CD14-positive monocyte (primary cell): ENCODE data around the gene HSD17B4. TPM values are rescaled to one million over a fixed set of nuclear protein-coding genes. Genes with fewer than 3 reads are reported as not detected.

Source experiments
- DNase-seq, 3 donors: peaks; one replicate each; pipeline ENCODE4 v3.0.0-alpha.2; 2011 to 2022
- H2AFZ ChIP-seq: 2 replicates; pipeline ENCODE4 v1.6.0; 2012; ENCODE audit warnings: mild to moderate bottlenecking, low read depth, low read length, inconsistent platforms; ENCODE audit not compliant: insufficient read depth, poor library complexity, severe bottlenecking
- H3K27ac ChIP-seq, 2 donors: 1 replicate in 1 of 2; 2 replicates in 1 of 2; pipeline ENCODE4 v1.5.1; 2012 to 2013; ENCODE audit warnings: low read length in 2 of 2, control low read depth in 1 of 2, inconsistent platforms in 1 of 2, low read depth in 1 of 2, mild to moderate bottlenecking in 1 of 2
- H3K27me3 ChIP-seq, 2 donors: one replicate each; pipeline versions ENCODE4 v1.6.0 to v1.6.1; 2011 to 2013; ENCODE audit warnings: low read length in 2 of 2; ENCODE audit not compliant: control insufficient read depth in 2 of 2, insufficient read depth in 2 of 2
- H3K36me3 ChIP-seq, 2 donors: replicated peaks in 1 of 2; 1 replicate in 1 of 2; 2 replicates in 1 of 2; pipeline versions ENCODE4 v1.5.1 to v1.6.1; 2012 to 2013; ENCODE audit warnings: low read length in 2 of 2, control low read depth in 1 of 2, inconsistent platforms in 1 of 2, mild to moderate bottlenecking in 1 of 2; ENCODE audit not compliant: insufficient read depth in 2 of 2, control insufficient read depth in 1 of 2
- H3K4me1 ChIP-seq, 2 donors: 1 replicate in 1 of 2; 2 replicates in 1 of 2; pipeline versions ENCODE4 v1.5.1 to v1.6.1; 2012 to 2013; ENCODE audit warnings: low read length in 2 of 2, control low read depth in 1 of 2, inconsistent platforms in 1 of 2, mild to moderate bottlenecking in 1 of 2, moderate library complexity in 1 of 2; ENCODE audit not compliant: insufficient read depth in 2 of 2, control insufficient read depth in 1 of 2
- H3K4me2 ChIP-seq: replicated peaks from 2 replicates; pipeline ENCODE3; 2012; ENCODE audit warnings: low read length, moderate library complexity, mild to moderate bottlenecking; ENCODE audit not compliant: poor library complexity, severe bottlenecking; ENCODE audit errors: extremely low read depth
- H3K4me3 ChIP-seq, 3 experiments: fragments of 200-600 bp in 1 of 3; sonication (generic) in 1 of 3; replicated peaks in 1 of 3; 1 replicate in 2 of 3; 2 replicates in 1 of 3; pipeline ENCODE4 v1.5.1; 2011 to 2013; ENCODE audit warnings: low read length in 3 of 3, mild to moderate bottlenecking in 3 of 3, control low read depth in 2 of 3, low read depth in 2 of 3, inconsistent platforms in 1 of 3, moderate library complexity in 1 of 3
- H3K79me2 ChIP-seq: 2 replicates; pipeline ENCODE4 v1.6.0; 2012; ENCODE audit warnings: mild to moderate bottlenecking, control low read depth, inconsistent platforms, low read length, moderate library complexity; ENCODE audit not compliant: insufficient read depth
- H3K9ac ChIP-seq: 2 replicates; pipeline ENCODE4 v1.6.0; 2017; ENCODE audit warnings: low read length, mild to moderate bottlenecking; ENCODE audit not compliant: insufficient read depth, poor library complexity, severe bottlenecking
- H3K9me3 ChIP-seq, 2 donors: replicated peaks in 1 of 2; 1 replicate in 1 of 2; 2 replicates in 1 of 2; pipeline versions ENCODE4 v1.5.1 to v1.6.1; 2012 to 2013; ENCODE audit warnings: low read length in 2 of 2, control low read depth in 1 of 2; ENCODE audit not compliant: control insufficient read depth in 1 of 2, insufficient read depth in 1 of 2
- H4K20me1 ChIP-seq: 2 replicates; pipeline ENCODE4 v1.6.0; 2012; ENCODE audit warnings: mild to moderate bottlenecking, low read length, control low read depth, moderate library complexity; ENCODE audit not compliant: insufficient read depth
- H3K27ac Mint-ChIP-seq, 7 donors: one replicate each; pipeline ENCODE4 v1.8.0; 2020; ENCODE audit warnings: mild to moderate bottlenecking in 7 of 7, mixed read lengths in 7 of 7, moderate library complexity in 6 of 7, inconsistent platforms in 2 of 7
- H3K27me3 Mint-ChIP-seq, 3 donors: one replicate each; pipeline ENCODE4 v1.8.0; 2021 to 2022; ENCODE audit warnings: low read depth in 3 of 3, mild to moderate bottlenecking in 3 of 3, mixed read lengths in 3 of 3, moderate library complexity in 3 of 3, inconsistent platforms in 1 of 3
- H3K36me3 Mint-ChIP-seq, 2 donors: one replicate each; pipeline ENCODE4 v1.8.0; 2020; ENCODE audit warnings: mixed read lengths in 2 of 2, inconsistent platforms in 1 of 2, mild to moderate bottlenecking in 1 of 2
- H3K4me1 Mint-ChIP-seq: one replicate; pipeline ENCODE4 v1.8.0; 2020; ENCODE audit warnings: mild to moderate bottlenecking, mixed read lengths
- H3K4me3 Mint-ChIP-seq, 2 donors: one replicate each; pipeline ENCODE4 v1.8.0; 2020; ENCODE audit warnings: mild to moderate bottlenecking in 2 of 2, mixed read lengths in 2 of 2, moderate library complexity in 1 of 2
- H3K9me3 Mint-ChIP-seq, 7 donors: one replicate each; pipeline ENCODE4 v1.8.0; 2020 to 2022; ENCODE audit warnings: mixed read lengths in 7 of 7, mild to moderate bottlenecking in 6 of 7, moderate library complexity in 6 of 7, inconsistent platforms in 2 of 7
- CTCF ChIP-seq: fragments of 200-600 bp; IDR thresholded peaks from one replicate; pipeline ENCODE4 v1.8.0; 2022; ENCODE audit warnings: antibody characterized with exemption, mild to moderate bottlenecking
- WGBS: methylation state at CpG from one replicate; pipeline ENCODE4 v1.1.5; 2013; ENCODE audit warnings: missing lambda C conversion rate; ENCODE audit not compliant: insufficient coverage; 5-methylcytosine and 5-hydroxymethylcytosine counted together
- intact Hi-C, 2 donors: fragments of 100-400 bp; cut with micrococcal nuclease; formaldehyde crosslinking; loops; one replicate each; pipeline versions ENCODE4 v1.15.0 to v1.15.1; 2023
- polyA plus RNA-seq, 3 donors: library from polyadenylated mRNA; depleted of rRNA in 1 of 3; unstranded in 2 of 3; stranded (reverse) in 1 of 3; fragments of 300-500 nt in 2 of 3; fragments of >200 nt in 1 of 3; fragmentation: Illumina TruSeq in 2 of 3; gene quantifications; 1 replicate in 2 of 3; 2 replicates in 1 of 3; pipeline ENCODE4 v1.2.3, GENCODE V29; 2012 to 2021
- small RNA-seq: library from RNA; depleted of rRNA; stranded (forward); fragments of <200 nt; gene quantifications from one replicate; pipeline ENCODE3, GENCODE V24; 2012; ENCODE audit warnings: low read depth; ENCODE audit not compliant: insufficient read length

HSD17B4 gene
- polyA plus RNA-seq, 3 donors, result 78.2 to 167 (median 158) TPM

GRCh38 chr5:119582987-119583386, 130.7 kb downstream of the HSD17B4 start:
- no peak overlapping the region for H3K9ac ChIP-seq
- Mint-ChIP-seq H3K27ac (no peak overlapping the region), H3K4me1 (no peaks in the 10 kb centered on the region), H3K27me3 (peaks cover 4 to 7% (median 4%) of the 10 kb centered on the region in 3 donors), H3K4me3 (no peak overlapping the region), H3K36me3 (no peaks in the 10 kb centered on the region), H3K9me3 (peaks cover 0 to 2% (median 0%) of the 10 kb centered on the region in 7 donors)
- H3K4me2 ChIP-seq, result no peak overlapping the region
- intact Hi-C loops, result no loop called here
- no peaks in the 10 kb centered on the region for H3K4me1 ChIP-seq
- no peak overlapping the region for H2AFZ ChIP-seq
- H3K27ac ChIP-seq, result no peak overlapping the region
- no peaks in the 10 kb centered on the region for H3K36me3 ChIP-seq
- H3K27me3 ChIP-seq, result peaks cover 0 to 2% of the 10 kb centered on the region in 2 donors
- no peaks in the 10 kb centered on the region for H4K20me1 ChIP-seq
- no peak for TF ChIP-seq CTCF
- no peaks in the 10 kb centered on the region for H3K9me3 ChIP-seq
- no peak overlapping the region for H3K4me3 ChIP-seq
- no CpG with 5 or more reads among the region's 1 CpG for WGBS
- H3K79me2 ChIP-seq, result no peaks in the 10 kb centered on the region
- DNase-seq, result no peak

- Mint-ChIP-seq H3K27ac (no peak overlapping the region), H3K27me3 (peaks cover 4 to 7% (median 4%) of the 10 kb centered on the region in 3 donors), H3K4me3 (no peak overlapping the region), H3K36me3 (no peaks in the 10 kb centered on the region), H3K9me3 (peaks cover 0 to 2% (median under 1%) of the 10 kb centered on the region in 7 donors), H3K4me1 (no peaks in the 10 kb centered on the region)
- H4K20me1 ChIP-seq, result no peaks in the 10 kb centered on the region
- H3K79me2 ChIP-seq, result no peaks in the 10 kb centered on the region
- DNase-seq, result no peak
- no peak overlapping the region for H3K27ac ChIP-seq
- TF ChIP-seq CTCF, result no peak
- H3K27me3 ChIP-seq, result peaks cover 0 to 2% of the 10 kb centered on the region in 2 donors
- no peak overlapping the region for H2AFZ ChIP-seq
- intact Hi-C loops, result no loop called here
- H3K9ac ChIP-seq, result no peak overlapping the region
- no peak overlapping the region for H3K4me3 ChIP-seq
- no peak overlapping the region for H3K4me2 ChIP-seq
- H3K4me1 ChIP-seq, result no peaks in the 10 kb centered on the region
- no CpG with 5 or more reads among the region's 3 CpGs for WGBS
- H3K36me3 ChIP-seq, result no peaks in the 10 kb centered on the region
- no peaks in the 10 kb centered on the region for H3K9me3 ChIP-seq
These were observed 131.4 kb downstream of the HSD17B4 start for GRCh38 chr5:119583684-119584083.

Small RNA genes lying within 50 kb of the gene (small RNA-seq; reads per million reads assigned to genes)
- gene RNA5SP190, result not detected

Other genes with a start within 250 kb of the HSD17B4 start
- 10 to 100 TPM; 20.6 to 55.5 (median 47.0) TPM for gene TNFAIP8, start 96.5 kb upstream of the HSD17B4 start, polyA plus RNA-seq
- gene FAM170A, start 177.1 kb downstream of the HSD17B4 start, polyA plus RNA-seq, result not detected